CD4-positive, alpha-beta T cell (primary cell): ENCODE results near the gene SRM. TPM values are rescaled to one million over a fixed set of nuclear protein-coding genes. Genes with fewer than 3 reads are reported as not detected.
"Not testable (repeated sequence)": the region's sequence is repeated elsewhere in the genome, so short reads cannot be mapped to it uniquely, and the experiment has no call there.

Source experiments
- ATAC-seq: fragments of 200-7000 bp; cut with Tn5 transposase; one replicate; pipeline ENCODE4 v1.10.0; 2022; ENCODE audit warnings: mild to moderate bottlenecking; ENCODE audit not compliant: poor library complexity
- CTCF ChIA-PET: fragments of 350-600 bp; sonication (Branson Sonifier 250); formaldehyde crosslinking; loops from one replicate; lab custom pipeline; 2021; ENCODE audit warnings: antibody characterized with exemption, inconsistent platforms; lab: Charles Lee
- POLR2A ChIA-PET: fragments of 350-600 bp; sonication (Branson Sonifier 250); formaldehyde crosslinking; loops from one replicate; lab custom pipeline; 2021; ENCODE audit warnings: antibody characterized with exemption, inconsistent platforms; lab: Charles Lee
- DNase-seq, 14 experiments: peaks; one replicate each; pipeline ENCODE4 v3.0.0-alpha.2; 2013 to 2020; ENCODE audit warnings: mixed read lengths in 2 of 14
- H3K27ac ChIP-seq, 2 donors: one replicate each; pipeline versions ENCODE4 v1.5.1 to v1.7.0; 2013; ENCODE audit warnings: low read length in 2 of 2, low read depth in 1 of 2, mild to moderate bottlenecking in 1 of 2
- H3K27me3 ChIP-seq, 2 experiments: 1 replicate in 1 of 2; 2 replicates in 1 of 2; pipeline versions ENCODE4 v1.6.1 to v1.7.0; 2013; ENCODE audit warnings: low read length in 2 of 2, control low read depth in 1 of 2, mild to moderate bottlenecking in 1 of 2, moderate library complexity in 1 of 2; ENCODE audit not compliant: insufficient read depth in 2 of 2, control insufficient read depth in 1 of 2
- H3K36me3 ChIP-seq: one replicate; pipeline ENCODE4 v1.6.1; 2013; ENCODE audit warnings: low read length, control low read depth; ENCODE audit not compliant: insufficient read depth
- H3K4me1 ChIP-seq: one replicate; pipeline ENCODE4 v1.6.1; 2013; ENCODE audit warnings: low read length, control low read depth; ENCODE audit not compliant: insufficient read depth
- H3K4me3 ChIP-seq: one replicate; pipeline ENCODE4 v1.5.1; 2013; ENCODE audit warnings: mild to moderate bottlenecking, low read length, moderate library complexity
- H3K9me3 ChIP-seq, 2 experiments: 1 replicate in 1 of 2; 2 replicates in 1 of 2; pipeline versions ENCODE4 v1.6.1 to v1.7.0; 2013; ENCODE audit warnings: low read length in 2 of 2, mild to moderate bottlenecking in 2 of 2, control low read depth in 1 of 2, moderate library complexity in 1 of 2; ENCODE audit not compliant: control insufficient read depth in 1 of 2, insufficient read depth in 1 of 2
- H3K27ac Mint-ChIP-seq: one replicate; pipeline ENCODE4 v1.8.0; 2020; ENCODE audit warnings: mixed read lengths
- H3K27me3 Mint-ChIP-seq: one replicate; pipeline ENCODE4 v1.8.0; 2021; ENCODE audit warnings: mixed read lengths
- H3K36me3 Mint-ChIP-seq: one replicate; pipeline ENCODE4 v1.8.0; 2021; ENCODE audit warnings: low read depth, mixed read lengths
- H3K4me1 Mint-ChIP-seq: one replicate; pipeline ENCODE4 v1.8.0; 2021; ENCODE audit warnings: low read depth, mixed read lengths
- H3K4me3 Mint-ChIP-seq: one replicate; pipeline ENCODE4 v1.8.0; 2020; ENCODE audit warnings: mild to moderate bottlenecking, mixed read lengths
- H3K9me3 Mint-ChIP-seq: one replicate; pipeline ENCODE4 v1.8.0; 2020; ENCODE audit warnings: mixed read lengths
- CTCF ChIP-seq: fragments of 200-600 bp; IDR thresholded peaks from one replicate; pipeline ENCODE4 v1.8.0; 2022; ENCODE audit warnings: antibody characterized with exemption, mild to moderate bottlenecking
- intact Hi-C, 2 experiments: fragments of 100-400 bp; cut with DNase I in 1 of 2; cut with micrococcal nuclease in 1 of 2; formaldehyde crosslinking; loops; one replicate each; pipeline versions ENCODE4 v1.15.1 to v1.9.0; 2023 to 2025; cut with DNase I, micrococcal nuclease
- total RNA-seq, 174 experiments: library from RNA in 2 of 174; stranded (reverse) in 2 of 174; gene quantifications; one replicate each; pipeline ENCODE4 v1.2.3 and lab custom pipeline; 2021 to 2026

The SRM gene
- total RNA-seq, 2 experiments from 2014 or later, result 21.2 to 24.8 TPM

- H3K27me3 Mint-ChIP-seq, result peaks cover 6% of the 10 kb centered on the region
- Histone ChIP-seq H3K27me3 (peaks cover 2 to 5% of the 10 kb centered on the region in 2 experiments), H3K36me3 (no peaks in the 10 kb centered on the region), H3K4me3 (no peak overlapping the region), H3K27ac (no peak overlapping the region), H3K9me3 (no peaks in the 10 kb centered on the region), H3K4me1 (peaks cover 5% of the 10 kb centered on the region)
- ChIA-PET CTCF (no interaction called here), POLR2A (no interaction called here)
- intact Hi-C loops, result no loop called here
- H3K9me3 Mint-ChIP-seq, result no peaks in the 10 kb centered on the region
- H3K27ac Mint-ChIP-seq, result no peak overlapping the region
- ATAC-seq (no peak), DNase-seq (no peak)
- peaks cover 8% of the 10 kb centered on the region for H3K4me1 Mint-ChIP-seq
- no peak overlapping the region for H3K4me3 Mint-ChIP-seq
- no peak for TF ChIP-seq CTCF
- no peaks in the 10 kb centered on the region for H3K36me3 Mint-ChIP-seq
Observed at GRCh38 chr1:11042065-11042464, 17.8 kb downstream of the SRM start.

- Histone ChIP-seq H3K27me3 (peaks cover 2 to 5% of the 10 kb centered on the region in 2 experiments), H3K4me3 (no peak overlapping the region), H3K27ac (no peak overlapping the region), H3K4me1 (peaks cover 5% of the 10 kb centered on the region), H3K9me3 (no peaks in the 10 kb centered on the region), H3K36me3 (no peaks in the 10 kb centered on the region)
- intact Hi-C loops, result no loop called here
- H3K9me3 Mint-ChIP-seq, result no peaks in the 10 kb centered on the region
- POLR2A ChIA-PET, result no interaction called here
- no peak overlapping the region for H3K4me3 Mint-ChIP-seq
- H3K27me3 Mint-ChIP-seq, result peaks cover 6% of the 10 kb centered on the region
- TF ChIP-seq CTCF, result no peak
- CTCF ChIA-PET, result no interaction called here
- no peak for DNase-seq
- ATAC-seq, result no peak
- H3K4me1 Mint-ChIP-seq, result peaks cover 8% of the 10 kb centered on the region
- H3K27ac Mint-ChIP-seq, result no peak overlapping the region
- no peaks in the 10 kb centered on the region for H3K36me3 Mint-ChIP-seq
Observed at GRCh38 chr1:11041048-11041447, 18.8 kb downstream of the SRM start.

GRCh38 chr1:11040105-11040429, 19.8 kb downstream of the SRM start:
- H3K4me3 Mint-ChIP-seq, H3K4me1 Mint-ChIP-seq, H3K27ac ChIP-seq, H3K36me3 ChIP-seq, ATAC-seq, H3K9me3 ChIP-seq, H3K27me3 ChIP-seq, H3K27me3 Mint-ChIP-seq, H3K9me3 Mint-ChIP-seq, H3K4me1 ChIP-seq, DNase-seq, H3K27ac Mint-ChIP-seq, intact Hi-C loops, H3K36me3 Mint-ChIP-seq, H3K4me3 ChIP-seq, POLR2A ChIA-PET: not testable (repeated sequence)
- CTCF ChIA-PET, result interaction anchor here (0.7 kb wide), 2 partner anchors 186 to 734 kb away, joined by 4 to 6 read pairs; no protein-coding TSS in a partner anchor
